HEK293 (cell line): Measurements from ENCODE around the gene PTPRN2.

Experiments
- CTCF ChIA-PET: fragments of 350-600 bp; formaldehyde crosslinking; extraction: SDS; loops from one replicate; lab custom pipeline; 2021; ENCODE audit warnings: antibody characterized with exemption; lab: Yijun Ruan, JAX
- POLR2A ChIA-PET: fragments of 300-600 bp; formaldehyde crosslinking; extraction: SDS; loops from one replicate; lab custom pipeline; 2020; ENCODE audit warnings: antibody characterized with exemption, inconsistent platforms; lab: Yijun Ruan, JAX
- H3K27ac ChIP-seq: fragments of 200-500 bp; sonication (Bioruptor generic); 2 replicates; pipeline ENCODE4 v1.5.1; 2014; ENCODE audit warnings: low read depth, low read length, control low read depth, inconsistent platforms; ENCODE audit errors: extremely low read depth
- H3K36me3 ChIP-seq, 2 experiments: fragments of 200-500 bp in 1 of 2; sonication (Bioruptor generic) in 1 of 2; 1 replicate in 1 of 2; 2 replicates in 1 of 2; pipeline ENCODE4 v1.5.1; 2014 to 2017; ENCODE audit warnings: inconsistent platforms in 2 of 2, low read length in 2 of 2; ENCODE audit not compliant: control insufficient read depth in 2 of 2, insufficient read depth in 1 of 2
- H3K4me1 ChIP-seq: fragments of 200-500 bp; sonication (Bioruptor generic); 2 replicates; pipeline ENCODE4 v1.5.1; 2014; ENCODE audit warnings: mild to moderate bottlenecking, low read length, inconsistent platforms; ENCODE audit not compliant: control insufficient read depth, insufficient read depth
- H3K4me3 ChIP-seq: 2 replicates; pipeline ENCODE4 v1.5.1; 2011; ENCODE audit warnings: low read depth, mild to moderate bottlenecking, control low read depth, low read length, moderate library complexity
- H3K9me3 ChIP-seq: fragments of 200-500 bp; sonication (Bioruptor generic); 2 replicates; pipeline ENCODE4 v1.5.1; 2014; ENCODE audit warnings: low read depth, low read length, inconsistent platforms; ENCODE audit not compliant: control insufficient read depth, insufficient read depth
- MEIS1 ChIP-seq: sonication (generic); formaldehyde crosslinking; IDR thresholded peaks from 2 replicates; pipeline ENCODE4 v1.8.1; 2022; ENCODE audit warnings: missing genetic modification reagents, mild to moderate bottlenecking, borderline replicate concordance
- SCRT2 ChIP-seq: fragments of 450-650 bp; formaldehyde crosslinking; IDR thresholded peaks from 2 replicates; pipeline ENCODE4 v1.5.1; 2016; ENCODE audit warnings: missing biosample characterization, missing genetic modification characterization
- SETDB1 ChIP-seq: IDR thresholded peaks from one replicate; pipeline ENCODE4 v1.6.1; 2017; ENCODE audit warnings: mild to moderate bottlenecking, low read length, moderate library complexity, mixed read lengths; ENCODE audit not compliant: insufficient read length
- ZNF10 ChIP-seq: fragments of 450-650 bp; formaldehyde crosslinking; IDR thresholded peaks from 2 replicates; pipeline ENCODE4 v1.5.1; 2017; ENCODE audit warnings: missing biosample characterization, missing genetic modification characterization
- ZNF140 ChIP-seq: fragments of 450-650 bp; formaldehyde crosslinking; IDR thresholded peaks from 2 replicates; pipeline ENCODE4 v1.5.1; 2016; ENCODE audit warnings: missing biosample characterization, missing genetic modification characterization
- ZNF16 ChIP-seq: fragments of 450-650 bp; formaldehyde crosslinking; IDR thresholded peaks from 2 replicates; pipeline ENCODE4 v1.5.1; 2016; ENCODE audit warnings: low read depth, missing biosample characterization, missing genetic modification characterization
- ZNF248 ChIP-seq: fragments of 450-650 bp; formaldehyde crosslinking; IDR thresholded peaks from 2 replicates; pipeline ENCODE4 v1.5.1; 2017; ENCODE audit warnings: missing biosample characterization, missing genetic modification characterization
- ZNF37A ChIP-seq: fragments of 450-650 bp; IDR thresholded peaks from 2 replicates; pipeline ENCODE4 v1.5.1; 2018; ENCODE audit warnings: missing biosample characterization, missing genetic modification characterization
- ZNF571 ChIP-seq: fragments of 450-650 bp; formaldehyde crosslinking; IDR thresholded peaks from 2 replicates; pipeline ENCODE4 v1.5.0; 2017; ENCODE audit warnings: missing biosample characterization, missing genetic modification characterization
- ZNF624 ChIP-seq: fragments of 450-650 bp; formaldehyde crosslinking; IDR thresholded peaks from 2 replicates; pipeline ENCODE4 v1.5.1; 2017; ENCODE audit warnings: missing biosample characterization, missing genetic modification characterization
- ZNF660 ChIP-seq: fragments of 450-650 bp; IDR thresholded peaks from 2 replicates; pipeline ENCODE4 v1.5.1; 2018; ENCODE audit warnings: missing biosample characterization, mild to moderate bottlenecking, missing genetic modification characterization
- ZNF776 ChIP-seq: fragments of 450-650 bp; formaldehyde crosslinking; IDR thresholded peaks from 2 replicates; pipeline ENCODE4 v1.5.0; 2017; ENCODE audit warnings: missing biosample characterization, missing genetic modification characterization, borderline replicate concordance
- ZNF843 ChIP-seq: fragments of 450-650 bp; formaldehyde crosslinking; IDR thresholded peaks from 2 replicates; pipeline ENCODE4 v1.5.1; 2016; ENCODE audit warnings: missing biosample characterization, missing genetic modification characterization
- TF ChIP-seq, protein P1 (sequence below): fragments of 450-650 bp; formaldehyde crosslinking; IDR thresholded peaks from 2 replicates; pipeline ENCODE4 v1.5.1; 2017; ENCODE audit warnings: missing biosample characterization, missing genetic modification characterization
- TF ChIP-seq, protein P2 (sequence below): fragments of 450-650 bp; formaldehyde crosslinking; conservative IDR thresholded peaks from 2 replicates; pipeline ENCODE4 v1.5.1; 2016; ENCODE audit warnings: low read depth, missing biosample characterization, missing genetic modification characterization
- TF ChIP-seq, protein P3 (sequence below): fragments of 450-650 bp; formaldehyde crosslinking; IDR thresholded peaks from 2 replicates; pipeline ENCODE4 v1.5.1; 2016; ENCODE audit warnings: missing biosample characterization, missing genetic modification characterization
- TF ChIP-seq, protein P4 (sequence below): fragments of 450-650 bp; formaldehyde crosslinking; IDR thresholded peaks from 2 replicates; pipeline ENCODE4 v1.5.1; 2016; ENCODE audit warnings: missing biosample characterization, missing genetic modification characterization
- TF ChIP-seq, protein P5 (sequence below): fragments of 450-650 bp; formaldehyde crosslinking; IDR thresholded peaks from 2 replicates; pipeline ENCODE4 v1.5.1; 2016; ENCODE audit warnings: missing biosample characterization, missing genetic modification characterization, low read depth

Gene PTPRN2

DNA sequence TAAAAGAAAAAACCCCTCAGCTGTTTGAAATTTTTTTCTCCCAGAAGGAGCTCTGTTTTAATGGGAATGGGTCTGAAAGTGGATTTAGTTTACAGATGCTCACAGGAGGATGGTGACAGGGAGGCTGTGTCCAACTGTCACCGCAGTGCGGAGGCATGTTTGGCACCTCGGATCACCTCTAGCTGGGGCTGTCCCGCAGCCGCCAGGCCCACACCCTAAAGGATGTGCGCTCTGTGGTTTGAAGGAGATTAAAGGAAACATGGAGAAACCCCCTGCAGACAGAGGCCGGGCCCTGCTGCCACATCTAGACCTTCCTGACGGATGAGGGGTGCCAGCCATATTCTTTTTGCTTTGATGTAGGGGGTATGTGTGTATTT lies 1090.3 kb downstream of the PTPRN2 start:
- H3K4me3 ChIP-seq: no peak overlapping the region
- ChIA-PET CTCF (no interaction called here), POLR2A (interaction anchor here (0.6 kb wide), 1 partner anchor 116 kb away, joined by 4 read pairs; no protein-coding TSS in a partner anchor)
- H3K9me3 ChIP-seq: no peaks in the 10 kb centered on the region
- H3K36me3 ChIP-seq: no peaks in the 10 kb centered on the region
- H3K4me1 ChIP-seq: no peaks in the 10 kb centered on the region
- TF ChIP-seq, protein P1, sequence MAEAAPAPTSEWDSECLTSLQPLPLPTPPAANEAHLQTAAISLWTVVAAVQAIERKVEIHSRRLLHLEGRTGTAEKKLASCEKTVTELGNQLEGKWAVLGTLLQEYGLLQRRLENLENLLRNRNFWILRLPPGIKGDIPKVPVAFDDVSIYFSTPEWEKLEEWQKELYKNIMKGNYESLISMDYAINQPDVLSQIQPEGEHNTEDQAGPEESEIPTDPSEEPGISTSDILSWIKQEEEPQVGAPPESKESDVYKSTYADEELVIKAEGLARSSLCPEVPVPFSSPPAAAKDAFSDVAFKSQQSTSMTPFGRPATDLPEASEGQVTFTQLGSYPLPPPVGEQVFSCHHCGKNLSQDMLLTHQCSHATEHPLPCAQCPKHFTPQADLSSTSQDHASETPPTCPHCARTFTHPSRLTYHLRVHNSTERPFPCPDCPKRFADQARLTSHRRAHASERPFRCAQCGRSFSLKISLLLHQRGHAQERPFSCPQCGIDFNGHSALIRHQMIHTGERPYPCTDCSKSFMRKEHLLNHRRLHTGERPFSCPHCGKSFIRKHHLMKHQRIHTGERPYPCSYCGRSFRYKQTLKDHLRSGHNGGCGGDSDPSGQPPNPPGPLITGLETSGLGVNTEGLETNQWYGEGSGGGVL (tag by site-specific recombination): no peak
- TF ChIP-seq SCRT2 (tag by site-specific recombination) (no peak), ZNF776 (no peak), ZNF10 (tag by site-specific recombination) (no peak), ZNF248 (tag by site-specific recombination) (no peak), ZNF16 (tag by site-specific recombination) (no peak), ZNF37A (tag by site-specific recombination) (no peak), MEIS1 (CRISPR knock-in tag) (no peak), ZNF571 (no peak)
- TF ChIP-seq, protein P2, sequence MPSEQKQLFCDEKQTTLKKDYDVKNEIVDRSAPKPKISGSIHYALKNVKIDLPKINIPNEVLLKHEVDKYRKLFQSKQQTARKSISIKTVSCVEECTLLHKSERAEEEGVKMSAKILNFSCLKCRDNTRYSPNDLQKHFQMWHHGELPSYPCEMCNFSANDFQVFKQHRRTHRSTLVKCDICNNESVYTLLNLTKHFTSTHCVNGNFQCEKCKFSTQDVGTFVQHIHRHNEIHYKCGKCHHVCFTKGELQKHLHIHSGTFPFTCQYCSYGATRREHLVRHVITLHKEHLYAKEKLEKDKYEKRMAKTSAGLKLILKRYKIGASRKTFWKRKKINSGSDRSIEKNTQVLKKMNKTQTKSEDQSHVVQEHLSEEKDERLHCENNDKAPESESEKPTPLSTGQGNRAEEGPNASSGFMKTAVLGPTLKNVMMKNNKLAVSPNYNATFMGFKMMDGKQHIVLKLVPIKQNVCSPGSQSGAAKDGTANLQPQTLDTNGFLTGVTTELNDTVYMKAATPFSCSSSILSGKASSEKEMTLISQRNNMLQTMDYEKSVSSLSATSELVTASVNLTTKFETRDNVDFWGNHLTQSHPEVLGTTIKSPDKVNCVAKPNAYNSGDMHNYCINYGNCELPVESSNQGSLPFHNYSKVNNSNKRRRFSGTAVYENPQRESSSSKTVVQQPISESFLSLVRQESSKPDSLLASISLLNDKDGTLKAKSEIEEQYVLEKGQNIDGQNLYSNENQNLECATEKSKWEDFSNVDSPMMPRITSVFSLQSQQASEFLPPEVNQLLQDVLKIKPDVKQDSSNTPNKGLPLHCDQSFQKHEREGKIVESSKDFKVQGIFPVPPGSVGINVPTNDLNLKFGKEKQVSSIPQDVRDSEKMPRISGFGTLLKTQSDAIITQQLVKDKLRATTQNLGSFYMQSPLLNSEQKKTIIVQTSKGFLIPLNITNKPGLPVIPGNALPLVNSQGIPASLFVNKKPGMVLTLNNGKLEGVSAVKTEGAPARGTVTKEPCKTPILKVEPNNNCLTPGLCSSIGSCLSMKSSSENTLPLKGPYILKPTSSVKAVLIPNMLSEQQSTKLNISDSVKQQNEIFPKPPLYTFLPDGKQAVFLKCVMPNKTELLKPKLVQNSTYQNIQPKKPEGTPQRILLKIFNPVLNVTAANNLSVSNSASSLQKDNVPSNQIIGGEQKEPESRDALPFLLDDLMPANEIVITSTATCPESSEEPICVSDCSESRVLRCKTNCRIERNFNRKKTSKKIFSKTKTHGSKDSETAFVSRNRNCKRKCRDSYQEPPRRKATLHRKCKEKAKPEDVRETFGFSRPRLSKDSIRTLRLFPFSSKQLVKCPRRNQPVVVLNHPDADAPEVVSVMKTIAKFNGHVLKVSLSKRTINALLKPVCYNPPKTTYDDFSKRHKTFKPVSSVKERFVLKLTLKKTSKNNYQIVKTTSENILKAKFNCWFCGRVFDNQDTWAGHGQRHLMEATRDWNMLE (tag by site-specific recombination): no peak
- TF ChIP-seq, protein P3, sequence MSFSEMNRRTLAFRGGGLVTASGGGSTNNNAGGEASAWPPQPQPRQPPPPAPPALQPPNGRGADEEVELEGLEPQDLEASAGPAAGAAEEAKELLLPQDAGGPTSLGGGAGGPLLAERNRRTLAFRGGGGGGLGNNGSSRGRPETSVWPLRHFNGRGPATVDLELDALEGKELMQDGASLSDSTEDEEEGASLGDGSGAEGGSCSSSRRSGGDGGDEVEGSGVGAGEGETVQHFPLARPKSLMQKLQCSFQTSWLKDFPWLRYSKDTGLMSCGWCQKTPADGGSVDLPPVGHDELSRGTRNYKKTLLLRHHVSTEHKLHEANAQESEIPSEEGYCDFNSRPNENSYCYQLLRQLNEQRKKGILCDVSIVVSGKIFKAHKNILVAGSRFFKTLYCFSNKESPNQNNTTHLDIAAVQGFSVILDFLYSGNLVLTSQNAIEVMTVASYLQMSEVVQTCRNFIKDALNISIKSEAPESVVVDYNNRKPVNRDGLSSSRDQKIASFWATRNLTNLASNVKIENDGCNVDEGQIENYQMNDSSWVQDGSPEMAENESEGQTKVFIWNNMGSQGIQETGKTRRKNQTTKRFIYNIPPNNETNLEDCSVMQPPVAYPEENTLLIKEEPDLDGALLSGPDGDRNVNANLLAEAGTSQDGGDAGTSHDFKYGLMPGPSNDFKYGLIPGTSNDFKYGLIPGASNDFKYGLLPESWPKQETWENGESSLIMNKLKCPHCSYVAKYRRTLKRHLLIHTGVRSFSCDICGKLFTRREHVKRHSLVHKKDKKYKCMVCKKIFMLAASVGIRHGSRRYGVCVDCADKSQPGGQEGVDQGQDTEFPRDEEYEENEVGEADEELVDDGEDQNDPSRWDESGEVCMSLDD: no peak
- H3K27ac ChIP-seq: no peak overlapping the region

DNA sequence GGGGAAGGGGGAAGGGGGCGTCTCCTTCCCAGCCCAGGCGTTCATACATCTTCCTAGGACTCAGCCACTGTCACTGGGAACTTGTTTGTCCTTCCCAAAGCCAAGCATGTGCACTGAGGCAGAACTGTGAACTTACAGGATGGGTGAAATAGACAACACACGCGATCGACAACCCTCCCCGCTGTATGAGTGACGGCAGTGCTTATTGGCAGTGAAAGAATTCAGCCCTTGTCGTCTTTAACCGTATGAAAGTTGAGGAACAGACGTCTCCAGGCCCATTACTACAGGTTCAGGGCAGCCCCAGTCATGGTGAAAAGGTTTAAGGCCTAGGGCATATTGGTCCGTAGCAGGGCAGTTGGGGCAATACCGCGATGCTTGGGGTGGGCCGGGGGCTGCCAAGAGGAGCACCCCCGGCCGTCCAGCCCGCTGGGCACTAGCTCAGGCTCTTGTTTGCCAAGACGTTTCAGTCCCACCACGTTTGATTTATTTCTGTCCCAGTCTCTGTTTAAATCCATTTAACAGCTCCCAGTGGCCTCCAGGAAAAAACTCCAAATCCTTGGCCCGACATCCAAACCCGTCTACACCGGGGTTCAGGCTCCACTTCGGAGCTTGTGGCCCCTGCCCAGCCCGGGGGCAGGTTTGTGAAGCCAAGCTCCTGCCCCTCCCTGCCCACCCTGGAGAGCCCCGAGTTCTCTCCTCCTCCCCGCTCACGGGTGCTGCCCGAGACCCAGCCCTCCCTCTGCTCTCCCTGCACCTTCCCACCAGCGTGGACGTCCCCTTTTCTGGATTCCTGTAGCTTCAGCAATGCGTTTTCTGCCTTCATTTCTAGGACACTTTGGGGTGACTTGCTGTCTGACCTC lies 1091.0 kb downstream of the PTPRN2 start:
- H3K4me1 ChIP-seq: no peaks in the 10 kb centered on the region
- ChIA-PET POLR2A (no interaction called here), CTCF (interaction anchor here (0.5 kb wide), 1 partner anchor 1964 kb away, joined by 3 read pairs; no protein-coding TSS in a partner anchor)
- no peaks in the 10 kb centered on the region for H3K36me3 ChIP-seq
- no peak overlapping the region for H3K4me3 ChIP-seq
- no peaks in the 10 kb centered on the region for H3K9me3 ChIP-seq
- H3K27ac ChIP-seq: no peak overlapping the region
- TF ChIP-seq ZNF140 (tag by site-specific recombination): no peak
- TF ChIP-seq MEIS1 (CRISPR knock-in tag): no peak
- no peak for TF ChIP-seq ZNF624 (tag by site-specific recombination)
- TF ChIP-seq, protein P4, sequence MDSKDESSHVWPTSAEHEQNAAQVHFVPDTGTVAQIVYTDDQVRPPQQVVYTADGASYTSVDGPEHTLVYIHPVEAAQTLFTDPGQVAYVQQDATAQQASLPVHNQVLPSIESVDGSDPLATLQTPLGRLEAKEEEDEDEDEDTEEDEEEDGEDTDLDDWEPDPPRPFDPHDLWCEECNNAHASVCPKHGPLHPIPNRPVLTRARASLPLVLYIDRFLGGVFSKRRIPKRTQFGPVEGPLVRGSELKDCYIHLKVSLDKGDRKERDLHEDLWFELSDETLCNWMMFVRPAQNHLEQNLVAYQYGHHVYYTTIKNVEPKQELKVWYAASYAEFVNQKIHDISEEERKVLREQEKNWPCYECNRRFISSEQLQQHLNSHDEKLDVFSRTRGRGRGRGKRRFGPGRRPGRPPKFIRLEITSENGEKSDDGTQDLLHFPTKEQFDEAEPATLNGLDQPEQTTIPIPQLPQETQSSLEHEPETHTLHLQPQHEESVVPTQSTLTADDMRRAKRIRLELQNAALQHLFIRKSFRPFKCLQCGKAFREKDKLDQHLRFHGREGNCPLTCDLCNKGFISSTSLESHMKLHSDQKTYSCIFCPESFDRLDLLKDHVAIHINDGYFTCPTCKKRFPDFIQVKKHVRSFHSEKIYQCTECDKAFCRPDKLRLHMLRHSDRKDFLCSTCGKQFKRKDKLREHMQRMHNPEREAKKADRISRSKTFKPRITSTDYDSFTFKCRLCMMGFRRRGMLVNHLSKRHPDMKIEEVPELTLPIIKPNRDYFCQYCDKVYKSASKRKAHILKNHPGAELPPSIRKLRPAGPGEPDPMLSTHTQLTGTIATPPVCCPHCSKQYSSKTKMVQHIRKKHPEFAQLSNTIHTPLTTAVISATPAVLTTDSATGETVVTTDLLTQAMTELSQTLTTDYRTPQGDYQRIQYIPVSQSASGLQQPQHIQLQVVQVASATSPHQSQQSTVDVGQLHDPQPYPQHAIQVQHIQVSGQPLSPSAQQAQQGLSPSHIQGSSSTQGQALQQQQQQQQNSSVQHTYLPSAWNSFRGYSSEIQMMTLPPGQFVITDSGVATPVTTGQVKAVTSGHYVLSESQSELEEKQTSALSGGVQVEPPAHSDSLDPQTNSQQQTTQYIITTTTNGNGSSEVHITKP: no peak
- TF ChIP-seq ZNF843 (tag by site-specific recombination): no peak
- TF ChIP-seq ZNF660 (tag by site-specific recombination): no peak
- TF ChIP-seq SETDB1: no peak
- TF ChIP-seq, protein P5, sequence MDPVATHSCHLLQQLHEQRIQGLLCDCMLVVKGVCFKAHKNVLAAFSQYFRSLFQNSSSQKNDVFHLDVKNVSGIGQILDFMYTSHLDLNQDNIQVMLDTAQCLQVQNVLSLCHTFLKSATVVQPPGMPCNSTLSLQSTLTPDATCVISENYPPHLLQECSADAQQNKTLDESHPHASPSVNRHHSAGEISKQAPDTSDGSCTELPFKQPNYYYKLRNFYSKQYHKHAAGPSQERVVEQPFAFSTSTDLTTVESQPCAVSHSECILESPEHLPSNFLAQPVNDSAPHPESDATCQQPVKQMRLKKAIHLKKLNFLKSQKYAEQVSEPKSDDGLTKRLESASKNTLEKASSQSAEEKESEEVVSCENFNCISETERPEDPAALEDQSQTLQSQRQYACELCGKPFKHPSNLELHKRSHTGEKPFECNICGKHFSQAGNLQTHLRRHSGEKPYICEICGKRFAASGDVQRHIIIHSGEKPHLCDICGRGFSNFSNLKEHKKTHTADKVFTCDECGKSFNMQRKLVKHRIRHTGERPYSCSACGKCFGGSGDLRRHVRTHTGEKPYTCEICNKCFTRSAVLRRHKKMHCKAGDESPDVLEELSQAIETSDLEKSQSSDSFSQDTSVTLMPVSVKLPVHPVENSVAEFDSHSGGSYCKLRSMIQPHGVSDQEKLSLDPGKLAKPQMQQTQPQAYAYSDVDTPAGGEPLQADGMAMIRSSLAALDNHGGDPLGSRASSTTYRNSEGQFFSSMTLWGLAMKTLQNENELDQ (tag by site-specific recombination): no peak
